Tibial nerve (tissue), 4 donors: ENCODE measurements around the gene FNTB. TPM values are rescaled to one million over a fixed set of nuclear protein-coding genes. Genes with fewer than 3 reads are reported as not detected.

ENCODE experiments used
- DNase-seq, 2 donors: peaks; one replicate each; pipeline ENCODE4 v3.0.0-alpha.2; 2019; ENCODE audit warnings: low spot score in 2 of 2
- H3K27ac ChIP-seq, 4 donors: fragments of 200-600 bp; sonication (generic) in 3 of 4; one replicate each; pipeline ENCODE4 v1.5.1; 2017 to 2019; ENCODE audit warnings: mild to moderate bottlenecking in 1 of 4
- H3K27me3 ChIP-seq, 2 donors: fragments of 200-600 bp; sonication (generic) in 1 of 2; one replicate each; pipeline versions ENCODE4 v1.5.1 to v1.6.0; 2017 to 2019
- H3K36me3 ChIP-seq, 3 donors: fragments of 200-600 bp; sonication (generic); one replicate each; pipeline ENCODE4 v1.5.1; 2018 to 2019
- H3K4me1 ChIP-seq, 4 donors: fragments of 200-600 bp; sonication (generic) in 3 of 4; one replicate each; pipeline ENCODE4 v1.5.1; 2017 to 2019
- H3K4me3 ChIP-seq, 4 donors: fragments of 200-600 bp; sonication (generic) in 3 of 4; one replicate each; pipeline ENCODE4 v1.5.1; 2017 to 2019; ENCODE audit warnings: mild to moderate bottlenecking in 1 of 4, moderate library complexity in 1 of 4
- H3K9me3 ChIP-seq, 4 donors: fragments of 200-600 bp; sonication (generic) in 3 of 4; one replicate each; pipeline ENCODE4 v1.5.1; 2017 to 2019
- CTCF ChIP-seq, 5 experiments: fragments of 200-600 bp in 3 of 5; fragments of 450-650 bp in 2 of 5; sonication (generic) in 3 of 5; IDR thresholded peaks; one replicate each; pipeline ENCODE4 v1.5.1; 2016 to 2019; ENCODE audit warnings: antibody characterized with exemption in 5 of 5, mild to moderate bottlenecking in 3 of 5, moderate library complexity in 2 of 5
- EP300 ChIP-seq, 2 donors: sonication (generic); formaldehyde crosslinking; IDR thresholded peaks; one replicate each; pipeline ENCODE4 v1.6.1; 2017; ENCODE audit warnings: antibody characterized with exemption in 2 of 2, mild to moderate bottlenecking in 1 of 2
- POLR2A ChIP-seq, 2 donors: fragments of 450-650 bp; IDR thresholded peaks; one replicate each; pipeline ENCODE4 v1.6.1; 2017; ENCODE audit warnings: antibody characterized with exemption in 2 of 2, mild to moderate bottlenecking in 2 of 2, moderate library complexity in 2 of 2
- WGBS, 2 donors: methylation state at CpG; one replicate each; pipeline ENCODE4 v1.1.5; 2018; 5-methylcytosine and 5-hydroxymethylcytosine counted together
- total RNA-seq, 4 donors: library from RNA; depleted of rRNA; stranded (reverse); fragments of >200 nt; gene quantifications; one replicate each; pipeline ENCODE4 v1.1.0, GENCODE V29; 2016

The FNTB gene
- total RNA-seq, 4 donors from 2014 or later: 21.0 to 34.5 (median 31.0) TPM

GRCh38 chr14:65045006-65045405 lies 58.3 kb downstream of the FNTB start:
- 87 to 93% methylated on average over 5 of the region's 5 CpGs for WGBS, 2 donors

GRCh38 chr14:65045709-65046108 lies 59.0 kb downstream of the FNTB start:
- Histone ChIP-seq H3K9me3 (no peaks in the 10 kb centered on the region), H3K27ac (no peak overlapping the region), H3K4me1 (no peaks in the 10 kb centered on the region), H3K36me3 (peaks cover 0 to 57% (median 0%) of the 10 kb centered on the region in 3 donors), H3K27me3 (no peaks in the 10 kb centered on the region), H3K4me3 (no peak overlapping the region)
- TF ChIP-seq POLR2A (IDR thresholded peaks at IDR 0.05): no peak
- no peak for TF ChIP-seq CTCF (IDR thresholded peaks at IDR 0.05)
- TF ChIP-seq EP300 (IDR thresholded peaks at IDR 0.05): no peak
- 87 to 92% methylated on average over 4 of the region's 4 CpGs for WGBS, 2 donors
- DNase-seq: no peak

More at GRCh38 chr14:65045006-65045405, 58.3 kb downstream of the FNTB start:
- Histone ChIP-seq H3K4me3 (no peak overlapping the region), H3K27ac (no peak overlapping the region), H3K4me1 (no peaks in the 10 kb centered on the region), H3K9me3 (no peaks in the 10 kb centered on the region), H3K36me3 (peaks cover 0 to 59% (median 0%) of the 10 kb centered on the region in 3 donors), H3K27me3 (no peaks in the 10 kb centered on the region)
- TF ChIP-seq POLR2A (IDR thresholded peaks at IDR 0.05) (no peak), EP300 (IDR thresholded peaks at IDR 0.05) (no peak), CTCF (IDR thresholded peaks at IDR 0.05) (no peak)
- DNase-seq: no peak

- DNase-seq: no peak
- Histone ChIP-seq H3K27me3 (no peaks in the 10 kb centered on the region), H3K4me1 (no peaks in the 10 kb centered on the region), H3K9me3 (no peaks in the 10 kb centered on the region), H3K36me3 (peaks cover 0 to 55% (median 0%) of the 10 kb centered on the region in 3 donors), H3K4me3 (no peak overlapping the region), H3K27ac (no peak overlapping the region)
- TF ChIP-seq EP300 (IDR thresholded peaks at IDR 0.05): no peak
- TF ChIP-seq CTCF (IDR thresholded peaks at IDR 0.05): no peak
- no peak for TF ChIP-seq POLR2A (IDR thresholded peaks at IDR 0.05)
- 74% methylated on average over 4 of the region's 4 CpGs for WGBS, 2 donors
Observed at GRCh38 chr14:65052832-65053231, 66.1 kb downstream of the FNTB start.

- no peak for DNase-seq
- TF ChIP-seq EP300 (IDR thresholded peaks at IDR 0.05) (no peak), CTCF (IDR thresholded peaks at IDR 0.05) (no peak), POLR2A (IDR thresholded peaks at IDR 0.05) (no peak)
Observed at GRCh38 chr14:65053466-65053865, 66.8 kb downstream of the FNTB start.

GRCh38 chr14:65054471-65055085 lies 67.9 kb downstream of the FNTB start:
- H3K36me3 ChIP-seq: peaks cover 0 to 47% (median 0%) of the 10 kb centered on the region in 3 donors
- TF ChIP-seq CTCF (IDR thresholded peaks at IDR 0.05) (no peak), EP300 (IDR thresholded peaks at IDR 0.05) (no peak), POLR2A (IDR thresholded peaks at IDR 0.05) (no peak)
- H3K27ac ChIP-seq: no peak overlapping the region
- no peaks in the 10 kb centered on the region for H3K9me3 ChIP-seq
- H3K4me3 ChIP-seq: no peak overlapping the region
- no peaks in the 10 kb centered on the region for H3K4me1 ChIP-seq
- H3K27me3 ChIP-seq: no peaks in the 10 kb centered on the region
- DNase-seq: no peak
- WGBS, 2 donors: 87 to 91% methylated on average over 18 to 23 of the region's 23 CpGs

More at GRCh38 chr14:65053466-65053865, 66.8 kb downstream of the FNTB start:
- no peak overlapping the region for H3K27ac ChIP-seq
- 88 to 92% methylated on average over 3 of the region's 3 CpGs for WGBS, 2 donors
- peaks cover 0 to 52% (median 0%) of the 10 kb centered on the region in 3 donors for H3K36me3 ChIP-seq
- no peaks in the 10 kb centered on the region for H3K27me3 ChIP-seq
- no peaks in the 10 kb centered on the region for H3K9me3 ChIP-seq
- no peaks in the 10 kb centered on the region for H3K4me1 ChIP-seq
- H3K4me3 ChIP-seq: no peak overlapping the region
